Natural killer cell (primary cell): ENCODE results near the gene CST8. TPM values are rescaled to one million over a fixed set of nuclear protein-coding genes. Genes with fewer than 3 reads are reported as not detected.

ENCODE experiments used
- ATAC-seq, 3 donors: fragments of 150-1000 bp in 2 of 3; fragments of 200-7000 bp in 1 of 3; cut with Tn5 transposase; 1 replicate in 1 of 3; 2 replicates in 2 of 3; pipeline ENCODE4 v1.10.0; 2021; ENCODE audit warnings: mild to moderate bottlenecking in 2 of 3, moderate library complexity in 2 of 3
- DNase-seq, 2 donors: peaks; one replicate each; pipeline versions ENCODE4 v3.0.0 to v3.0.0-alpha.2; 2013 to 2021; ENCODE audit warnings: mixed read lengths in 1 of 2
- H3K27ac ChIP-seq: one replicate; pipeline ENCODE4 v1.5.1; 2013; ENCODE audit warnings: mild to moderate bottlenecking, low read length
- H3K27me3 ChIP-seq: one replicate; pipeline ENCODE4 v1.6.1; 2013; ENCODE audit warnings: low read length; ENCODE audit not compliant: control insufficient read depth, insufficient read depth
- H3K36me3 ChIP-seq: one replicate; pipeline ENCODE4 v1.6.1; 2013; ENCODE audit warnings: low read length; ENCODE audit not compliant: control insufficient read depth, insufficient read depth
- H3K4me1 ChIP-seq: one replicate; pipeline ENCODE4 v1.6.1; 2013; ENCODE audit warnings: low read length; ENCODE audit not compliant: control insufficient read depth, insufficient read depth
- H3K4me3 ChIP-seq: one replicate; pipeline ENCODE4 v1.5.1; 2013; ENCODE audit warnings: low read length
- H3K9me3 ChIP-seq: one replicate; pipeline ENCODE4 v1.6.1; 2013; ENCODE audit warnings: low read length; ENCODE audit not compliant: control insufficient read depth, insufficient read depth
- H3K27ac Mint-ChIP-seq, 2 donors: one replicate each; pipeline ENCODE4 v1.8.0; 2022; ENCODE audit warnings: mild to moderate bottlenecking in 2 of 2, mixed read lengths in 2 of 2, moderate library complexity in 1 of 2
- H3K27me3 Mint-ChIP-seq, 2 donors: one replicate each; pipeline ENCODE4 v1.8.0; 2022; ENCODE audit warnings: low read depth in 2 of 2, mixed read lengths in 2 of 2
- H3K36me3 Mint-ChIP-seq: one replicate; pipeline ENCODE4 v1.8.0; 2022; ENCODE audit warnings: mixed read lengths
- H3K4me1 Mint-ChIP-seq, 2 donors: one replicate each; pipeline ENCODE4 v1.8.0; 2022; ENCODE audit warnings: mixed read lengths in 2 of 2
- H3K4me3 Mint-ChIP-seq: one replicate; pipeline ENCODE4 v1.8.0; 2022; ENCODE audit warnings: mild to moderate bottlenecking, moderate library complexity, mixed read lengths
- H3K9me3 Mint-ChIP-seq, 2 donors: one replicate each; pipeline ENCODE4 v1.8.0; 2022; ENCODE audit warnings: mixed read lengths in 2 of 2
- CTCF ChIP-seq: fragments of 200-600 bp; IDR thresholded peaks from one replicate; pipeline ENCODE4 v1.8.0; 2022; ENCODE audit warnings: antibody characterized with exemption
- WGBS: methylation state at CpG from one replicate; pipeline ENCODE4 v1.1.7; 2013; ENCODE audit warnings: missing lambda C conversion rate; ENCODE audit not compliant: insufficient coverage; 5-methylcytosine and 5-hydroxymethylcytosine counted together
- intact Hi-C: fragments of 100-400 bp; cut with micrococcal nuclease; formaldehyde crosslinking; loops from one replicate; pipeline ENCODE4 v1.14.2; 2022
- total RNA-seq, 4 donors: library from RNA; stranded (reverse); fragments of 120-200 nt in 1 of 4; gene quantifications; one replicate each; pipeline versions ENCODE4 v1.2.3 to v1.2.4, GENCODE V29; 2013 to 2022

The CST8 gene
- total RNA-seq, 3 donors from 2014 or later (not counting 1 experiment from before 2014, with no cell fraction given) = not detected

DNA sequence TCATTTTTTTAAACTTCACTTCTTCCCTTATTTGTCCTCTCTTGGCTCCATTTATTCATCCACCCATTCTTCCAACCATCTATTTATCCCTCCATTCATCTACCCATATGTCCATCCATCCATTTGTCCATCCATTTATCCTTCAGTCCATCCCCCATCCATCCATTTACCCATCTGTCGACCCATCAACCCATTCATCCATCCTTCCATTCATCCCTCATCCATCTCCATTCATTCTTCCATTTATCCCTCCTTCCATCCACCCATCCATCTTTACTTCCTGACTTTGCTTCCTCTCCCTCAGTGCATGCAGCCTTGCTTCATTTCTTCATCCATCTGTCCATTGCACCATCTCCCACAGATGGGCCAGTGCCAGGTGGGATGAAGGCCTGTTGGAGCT lies 40.0 kb upstream of the CST8 start:
- intact Hi-C loops = no loop called here
- Histone ChIP-seq H3K27me3 (no peaks in the 10 kb centered on the region), H3K27ac (no peak overlapping the region), H3K36me3 (no peaks in the 10 kb centered on the region), H3K9me3 (no peaks in the 10 kb centered on the region), H3K4me1 (peaks cover 22% of the 10 kb centered on the region), H3K4me3 (no peak overlapping the region)
- Mint-ChIP-seq H3K27me3 (no peaks in the 10 kb centered on the region), H3K4me3 (no peak overlapping the region), H3K27ac (no peak overlapping the region), H3K9me3 (no peaks in the 10 kb centered on the region), H3K36me3 (no peaks in the 10 kb centered on the region), H3K4me1 (peaks cover 20% of the 10 kb centered on the region in 2 donors)
- TF ChIP-seq CTCF = no peak
- no peak for DNase-seq
- WGBS = 91% methylated on average over 1 of the region's 1 CpG
- no peak for ATAC-seq

DNA sequence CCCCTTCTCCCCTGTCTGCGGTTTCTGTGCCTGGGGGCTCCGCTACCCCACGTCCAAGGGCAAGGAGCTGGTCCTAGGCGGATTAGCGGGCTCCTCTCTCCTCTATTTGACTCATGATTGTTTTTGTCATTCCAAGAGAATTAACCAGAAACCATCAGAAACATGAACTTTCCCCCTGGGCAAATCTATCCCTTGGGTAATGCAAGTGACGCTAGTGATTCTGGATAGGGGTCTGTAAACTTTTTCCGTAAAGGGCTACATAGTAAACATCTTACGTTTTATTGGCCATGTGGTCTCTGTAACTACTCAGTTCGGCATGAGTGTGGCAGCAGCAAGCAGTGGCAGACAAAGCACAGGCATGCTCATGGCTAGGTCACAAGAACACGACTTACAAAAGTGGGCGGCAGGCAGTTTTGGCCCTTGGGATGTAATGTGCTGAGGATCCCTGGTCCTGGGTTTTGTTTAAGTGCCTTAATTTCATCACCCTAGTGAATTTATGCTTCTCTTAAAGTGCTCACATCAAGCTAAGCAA lies 38.9 kb upstream of the CST8 start:
- no peaks in the 10 kb centered on the region for H3K9me3 Mint-ChIP-seq
- WGBS = 96% methylated on average over 11 of the region's 11 CpGs
- intact Hi-C loops = no loop called here
- no peak for ATAC-seq
- no peaks in the 10 kb centered on the region for H3K36me3 ChIP-seq
- no peak overlapping the region for H3K4me3 Mint-ChIP-seq
- no peak overlapping the region for H3K27ac Mint-ChIP-seq
- H3K27ac ChIP-seq = no peak overlapping the region
- no peaks in the 10 kb centered on the region for H3K36me3 Mint-ChIP-seq
- no peaks in the 10 kb centered on the region for H3K27me3 Mint-ChIP-seq
- TF ChIP-seq CTCF = no peak
- H3K27me3 ChIP-seq = no peaks in the 10 kb centered on the region
- no peak overlapping the region for H3K4me3 ChIP-seq
- H3K9me3 ChIP-seq = no peaks in the 10 kb centered on the region
- peaks cover 31 to 32% of the 10 kb centered on the region in 2 donors for H3K4me1 Mint-ChIP-seq
- no peak for DNase-seq
- H3K4me1 ChIP-seq = peaks cover 34% of the 10 kb centered on the region

GRCh38 chr20:23452776-23453175 lies 38.1 kb upstream of the CST8 start, which contains the start of gene CST11:
CST11 (minus strand) TSS chr20:23452876; CDS start chr20:23452811, 65 bp downstream.
- no peaks in the 10 kb centered on the region for H3K9me3 Mint-ChIP-seq
- Histone ChIP-seq H3K4me3 (no peak within 1 kb of the TSS), H3K27ac (no peak within 1 kb of the TSS), H3K27me3 (no peaks in the 10 kb centered on the region), H3K36me3 (no peaks in the 10 kb centered on the region), H3K9me3 (no peaks in the 10 kb centered on the region), H3K4me1 (peaks cover 38% of the 10 kb centered on the region)
- H3K4me3 Mint-ChIP-seq = no peak within 1 kb of the TSS
- ATAC-seq (no peak), DNase-seq (no peak)
- no peaks in the 10 kb centered on the region for H3K27me3 Mint-ChIP-seq
- peaks cover 39% of the 10 kb centered on the region in 2 donors for H3K4me1 Mint-ChIP-seq
- intact Hi-C loops = no loop called here
- no peaks in the 10 kb centered on the region for H3K36me3 Mint-ChIP-seq
- no peak within 1 kb of the TSS for H3K27ac Mint-ChIP-seq
- WGBS = 55% methylated on average over 4 of the region's 4 CpGs
- no peak for TF ChIP-seq CTCF
